CMK (cell line): ENCODE measurements around the gene HTR1D.
"Not testable (repeated sequence)": the region's sequence is repeated elsewhere in the genome, so short reads cannot be mapped to it uniquely, and the experiment has no call there.

ENCODE experiments used
- DNase-seq: peaks from one replicate; pipeline ENCODE4 v3.0.0-alpha.2; 2010; ENCODE audit warnings: low read depth

Gene HTR1D

GRCh38 chr1:23217421-23218115 is at the start of gene HTR1D:
Gene HTR1D (minus strand): TSS chr1:23217502. CDS start chr1:23194219, 23,283 bp downstream.
- no peak for DNase-seq

- no peak for DNase-seq
These were observed 46.1 kb upstream of the HTR1D start for GRCh38 chr1:23263380-23263887.

GRCh38 chr1:23258082-23258481 is 40.8 kb upstream of the HTR1D start:
- DNase-seq, result not testable (repeated sequence)

DNA sequence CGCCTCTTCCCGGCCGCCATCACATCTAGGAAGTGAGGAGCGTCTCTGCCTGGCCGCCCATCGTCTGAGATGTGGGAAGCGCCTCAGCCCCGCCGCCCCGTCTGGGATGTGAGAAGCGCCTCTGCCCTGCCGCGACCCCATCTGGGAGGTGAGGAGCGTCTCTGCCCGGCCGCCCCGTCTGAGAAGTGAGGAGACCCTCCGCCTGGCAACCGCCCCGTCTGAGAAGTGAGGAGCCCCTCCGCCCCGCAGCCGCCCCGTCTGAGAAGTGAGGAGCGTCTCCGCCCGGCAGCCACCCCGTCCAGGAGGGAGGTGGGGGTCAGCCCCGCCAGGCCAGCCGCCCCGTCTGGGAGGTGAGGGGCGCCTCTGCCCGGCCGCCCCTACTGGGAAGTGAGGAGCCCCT is 40.1 kb upstream of the HTR1D start:
- not testable (repeated sequence) for DNase-seq

GRCh38 chr1:23254584-23254983 is 37.3 kb upstream of the HTR1D start:
- DNase-seq, result no peak

GRCh38 chr1:23251812-23252211 is 34.5 kb upstream of the HTR1D start:
- DNase-seq, result no peak

- no peak for DNase-seq
These were observed 32.6 kb upstream of the HTR1D start for GRCh38 chr1:23249787-23250454.

DNA sequence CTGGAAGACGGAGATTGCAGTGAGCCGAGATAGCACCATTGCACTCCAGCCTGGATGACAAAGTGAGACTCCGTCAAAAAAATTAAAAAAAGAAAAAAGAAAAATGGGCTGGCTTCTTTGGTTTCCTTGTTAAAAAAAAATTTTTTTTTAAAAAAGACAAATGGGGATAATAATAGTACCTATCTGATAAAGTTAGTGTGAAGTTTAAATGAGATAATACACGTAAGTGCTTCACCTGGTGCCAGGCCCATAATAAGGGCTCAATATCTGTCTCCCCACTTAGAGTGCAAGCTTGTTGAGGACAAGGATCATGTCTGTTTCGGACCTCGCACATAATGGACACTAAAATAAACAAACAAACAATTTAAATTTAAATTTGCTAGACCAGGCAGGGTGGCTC is 30.0 kb upstream of the HTR1D start:
- no peak for DNase-seq

GRCh38 chr1:23246274-23246673 is 29.0 kb upstream of the HTR1D start:
- DNase-seq, result no peak

- DNase-seq, result no peak
These were observed 27.0 kb upstream of the HTR1D start for GRCh38 chr1:23244256-23244761.

DNA sequence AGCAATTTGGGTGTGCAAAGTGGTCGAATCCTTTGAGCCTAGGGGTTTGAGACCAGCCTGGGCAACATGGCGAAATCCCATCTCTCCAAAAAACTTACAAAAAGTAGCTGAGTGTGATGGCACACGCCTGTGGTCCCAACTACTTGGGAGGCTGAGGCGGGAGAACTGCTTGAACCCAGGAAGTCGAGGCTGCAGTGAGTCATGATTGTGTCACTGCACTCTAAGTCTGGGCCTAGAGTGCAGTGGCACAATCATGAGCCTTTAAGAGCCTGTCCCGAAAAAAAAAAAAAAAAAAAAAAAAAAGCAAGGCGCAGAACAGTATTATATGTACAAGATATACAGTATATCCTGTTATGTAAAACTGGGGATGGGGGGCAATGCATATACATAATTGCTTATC is 25.1 kb upstream of the HTR1D start:
- no peak for DNase-seq

- DNase-seq, result no peak
These were observed 22.5 kb upstream of the HTR1D start for GRCh38 chr1:23239638-23240295.

GRCh38 chr1:23238565-23238964 is 21.3 kb upstream of the HTR1D start:
- DNase-seq, result no peak

- no peak for DNase-seq
These were observed 20.2 kb upstream of the HTR1D start for GRCh38 chr1:23237508-23237907.

GRCh38 chr1:23227806-23228205 is 10.5 kb upstream of the HTR1D start:
- DNase-seq, result no peak

DNA sequence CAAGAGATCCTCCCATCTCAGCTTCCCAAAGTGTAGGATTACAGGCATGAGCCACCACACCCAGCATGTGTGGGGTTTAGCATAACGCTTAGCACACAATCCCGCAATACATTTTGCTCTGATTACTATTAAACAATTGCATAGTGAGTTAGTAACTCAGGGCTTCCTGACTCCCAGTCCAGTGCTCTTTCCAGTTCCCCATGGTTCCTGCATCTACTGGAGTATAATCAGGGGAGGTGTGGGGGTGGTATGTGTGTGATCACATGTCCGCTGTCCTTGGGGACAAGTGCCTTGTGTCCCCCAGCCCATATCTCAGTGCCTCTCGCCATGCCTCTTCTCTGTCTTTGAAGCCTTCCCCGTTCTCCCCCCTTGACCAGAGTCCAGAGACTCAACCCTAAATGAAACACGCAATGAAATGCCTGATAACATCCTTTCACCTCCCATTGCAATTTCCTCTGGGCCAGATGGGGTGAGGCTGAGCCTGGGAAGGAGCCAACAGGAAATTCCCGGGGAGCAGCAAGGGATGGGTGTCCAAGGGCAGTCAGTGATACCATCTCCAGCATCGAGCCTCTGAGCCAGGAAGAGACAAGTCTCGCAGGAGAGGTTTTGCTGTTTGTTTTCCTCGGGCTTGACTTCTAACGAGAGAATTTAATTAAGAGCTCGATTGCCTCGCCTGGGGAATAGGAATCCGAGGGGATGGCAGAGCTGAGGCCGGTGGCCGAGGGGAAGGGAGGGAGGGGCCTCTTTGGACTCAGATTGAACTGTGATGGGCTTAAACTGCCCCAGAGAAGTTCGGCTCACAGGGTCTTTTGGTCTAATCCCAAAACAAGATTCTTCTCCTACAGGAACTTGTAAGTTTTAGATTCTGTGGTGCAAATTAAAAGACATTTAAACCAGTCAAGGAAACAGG is 7.7 kb upstream of the HTR1D start:
- no peak for DNase-seq

DNA sequence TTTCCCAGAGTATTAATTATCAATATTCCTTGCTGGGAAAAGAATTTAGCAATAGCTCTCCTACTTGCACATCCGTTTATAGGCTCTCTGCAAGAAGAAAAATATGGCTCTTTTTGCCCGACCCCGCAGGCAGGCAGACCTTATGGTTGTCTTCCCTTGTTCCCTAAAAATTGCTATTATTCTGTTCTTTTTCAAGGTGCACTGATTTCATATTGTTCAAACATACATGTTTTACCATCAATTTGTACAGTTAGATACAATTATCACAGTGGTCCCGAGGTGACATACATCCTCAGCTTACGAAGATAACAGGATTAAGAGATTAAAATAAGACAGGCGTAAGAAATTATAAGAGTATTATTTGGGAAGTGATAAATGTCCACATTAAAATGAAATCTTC is 6.7 kb upstream of the HTR1D start:
- not testable (repeated sequence) for DNase-seq

- DNase-seq, result not testable (repeated sequence)
These were observed 6.2 kb upstream of the HTR1D start for GRCh38 chr1:23223490-23223951.

GRCh38 chr1:23222742-23223141 is 5.4 kb upstream of the HTR1D start:
- no peak for DNase-seq

DNA sequence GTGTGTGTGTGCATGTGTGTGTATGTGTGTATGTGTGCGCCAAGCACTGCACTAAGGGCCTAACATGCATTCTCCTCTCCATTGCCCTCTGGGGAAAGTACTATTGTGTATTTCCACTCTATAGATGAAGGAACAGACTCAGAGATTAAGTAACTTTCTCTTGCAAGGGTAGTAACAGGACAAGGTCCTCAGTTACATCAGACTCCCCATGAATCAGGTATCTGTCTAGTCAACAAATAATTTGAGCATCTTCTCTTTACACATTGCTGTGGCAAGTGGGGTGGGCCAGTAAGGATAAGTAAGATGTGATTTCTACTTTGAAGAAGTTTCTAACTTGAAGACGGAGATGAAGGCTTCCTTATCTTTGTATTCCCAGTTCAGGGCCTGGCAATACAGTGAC is 5.0 kb upstream of the HTR1D start:
- no peak for DNase-seq

DNA sequence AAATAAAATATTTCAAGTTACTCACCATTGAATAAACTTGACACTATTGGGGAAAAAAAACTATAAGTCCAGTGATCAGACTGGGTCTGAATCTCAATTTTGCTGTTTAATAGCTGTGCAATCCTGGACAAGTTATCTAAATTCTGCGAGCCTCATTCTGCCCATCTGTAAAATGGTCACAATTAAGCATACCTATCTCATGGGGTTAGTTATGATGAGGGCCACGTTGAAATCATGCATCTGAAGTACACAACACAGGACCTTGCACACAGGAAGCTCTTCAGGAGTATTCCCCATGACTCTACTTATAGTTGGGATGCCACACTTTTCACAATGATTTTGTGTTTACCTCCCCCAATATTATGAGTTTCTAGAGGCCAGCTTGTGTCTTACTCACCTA is 3.8 kb upstream of the HTR1D start:
- no peak for DNase-seq
